K562 (cell line): ENCODE data around the gene NAV2. TPM values are rescaled to one million over a fixed set of nuclear protein-coding genes. Genes with fewer than 3 reads are reported as not detected.

Experiments
- BCOR ChIP-seq: fragments of 450-650 bp; IDR thresholded peaks from 2 replicates; pipeline ENCODE4 v1.6.1; 2016
- CHD7 ChIP-seq: fragments of 200-600 bp; sonication (generic); IDR thresholded peaks from one replicate; pipeline ENCODE4 v1.6.1; 2012; ENCODE audit warnings: mild to moderate bottlenecking, low read depth, low read length, inconsistent platforms
- CREM ChIP-seq: IDR thresholded peaks from 2 replicates; pipeline ENCODE4 v1.6.1; 2014; ENCODE audit warnings: antibody characterized with exemption, low read depth
- CTBP1 ChIP-seq: fragments of 450-650 bp; IDR thresholded peaks from 2 replicates; pipeline ENCODE4 v1.6.1; 2016; ENCODE audit warnings: borderline replicate concordance
- CXXC5 ChIP-seq: fragments of 250-450 bp; sonication (Bioruptor Pico); IDR thresholded peaks from 2 replicates; pipeline ENCODE4 v1.8.0; 2022; ENCODE audit warnings: inconsistent platforms, mild to moderate bottlenecking, moderate library complexity
- FOXM1 ChIP-seq, 2 experiments: fragments of 450-650 bp in 1 of 2; sonication (generic) in 1 of 2; formaldehyde crosslinking in 1 of 2; IDR thresholded peaks; 2 replicates each; pipeline versions ENCODE4 v1.6.1 to v1.9.0; 2017 to 2022; ENCODE audit warnings: low read depth in 2 of 2, mild to moderate bottlenecking in 2 of 2, missing genetic modification reagents in 1 of 2, moderate library complexity in 1 of 2
- HDAC3 ChIP-seq: fragments of 450-650 bp; IDR thresholded peaks from 2 replicates; pipeline ENCODE4 v1.6.1; 2018; ENCODE audit warnings: borderline replicate concordance, mild to moderate bottlenecking, moderate library complexity; ENCODE audit not compliant: partially characterized antibody
- KDM5B ChIP-seq: fragments of 200-600 bp; sonication (generic); IDR thresholded peaks from 2 replicates; pipeline ENCODE4 v1.6.1; 2012; ENCODE audit warnings: low read depth, mild to moderate bottlenecking, moderate library complexity, low read length, control low read depth, inconsistent platforms; ENCODE audit not compliant: insufficient replicate concordance
- LEF1 ChIP-seq: fragments of 450-650 bp; IDR thresholded peaks from 2 replicates; pipeline ENCODE4 v1.6.1; 2016; ENCODE audit warnings: mild to moderate bottlenecking
- MECOM ChIP-seq: fragments of 250-450 bp; sonication (Bioruptor Pico); IDR thresholded peaks from 2 replicates; pipeline ENCODE4 v1.8.0; 2022; ENCODE audit warnings: inconsistent platforms
- NR2F6 ChIP-seq: fragments of 450-650 bp; formaldehyde crosslinking; IDR thresholded peaks from 2 replicates; pipeline ENCODE4 v1.4.0; 2020; ENCODE audit warnings: mild to moderate bottlenecking
- PML ChIP-seq: IDR thresholded peaks from 2 replicates; pipeline ENCODE4 v1.6.1; 2012; ENCODE audit warnings: low read length, inconsistent platforms
- RCOR1 ChIP-seq, 2 experiments: IDR thresholded peaks; 2 replicates each; pipeline ENCODE4 v1.6.1; 2012; ENCODE audit warnings: low read depth in 2 of 2, low read length in 2 of 2, borderline replicate concordance in 1 of 2, improper control_type of control experiment in 1 of 2
- TEAD4 ChIP-seq, 2 experiments: sonication (generic) in 1 of 2; formaldehyde crosslinking in 1 of 2; IDR thresholded peaks; 2 replicates each; pipeline versions ENCODE4 v1.6.1 to v1.8.0; 2012 to 2022; ENCODE audit warnings: borderline replicate concordance in 1 of 2, inconsistent platforms in 1 of 2, low read length in 1 of 2, mild to moderate bottlenecking in 1 of 2, missing genetic modification reagents in 1 of 2
- TRIM24 ChIP-seq, 2 experiments: fragments of 450-650 bp; IDR thresholded peaks; 2 replicates each; pipeline ENCODE4 v1.6.1; 2016
- ZEB2 ChIP-seq: fragments of 450-650 bp; IDR thresholded peaks from 2 replicates; pipeline ENCODE4 v1.6.1; 2016
- ZNF561 ChIP-seq: fragments of 450-650 bp; formaldehyde crosslinking; conservative IDR thresholded peaks from 2 replicates; pipeline ENCODE4 v1.4.0; 2020; ENCODE audit warnings: mild to moderate bottlenecking, moderate library complexity
- ZNF764 ChIP-seq: fragments of 250-450 bp; sonication (Bioruptor Pico); IDR thresholded peaks from 2 replicates; pipeline ENCODE4 v1.4.0; 2020; ENCODE audit warnings: low read depth, mild to moderate bottlenecking, moderate library complexity
- ZNF766 ChIP-seq: fragments of 200-800 bp; sonication (Bioruptor generic); conservative IDR thresholded peaks from 2 replicates; pipeline ENCODE4 v1.6.1; 2016; ENCODE audit warnings: missing genetic modification characterization, missing compliant biosample characterization
- polyA plus RNA-seq, 8 experiments: library from polyadenylated mRNA; depleted of rRNA in 4 of 8; stranded (reverse) in 5 of 8; unstranded in 3 of 8; fragments of >200 nt; fragmentation: Nextera tagmentation in 2 of 8; fragmentation: Illumina TruSeq in 1 of 8; extraction: Ambion mirVana in 2 of 8; extraction: Trizol in 1 of 8; gene quantifications; 2 replicates each; pipeline versions ENCODE4 v1.2.1 to v1.2.3, GENCODE V29; 2011 to 2014; ENCODE audit warnings: inconsistent platforms in 1 of 8, missing spikeins in 1 of 8
- total RNA-seq, 7 experiments: library from RNA; depleted of rRNA in 6 of 7; stranded (reverse); fragments of >200 nt in 6 of 7; fragmentation: Illumina TruSeq in 2 of 7; extraction: Trizol in 2 of 7; gene quantifications; 2 replicates each; pipeline versions ENCODE4 v1.2.1 to v1.2.3, GENCODE V29; 2011 to 2021; ENCODE audit warnings: low replicate concordance in 1 of 7

The NAV2 gene
- total and polyA plus RNA-seq, 9 of the 15 experiments (the other 6 are each of a cell fraction or from before 2014, with no cell fraction given), result 0.03 to 0.35 (median 0.05) TPM

- TF ChIP-seq CHD7 (no peak), HDAC3 (peak; percentile 36), LEF1 (peak; percentile 44; the same call in 1 of the 2 replicates), MECOM (CRISPR knock-in tag) (peak; percentile 7; the same call in 1 of the 2 replicates), PML (peak; percentile 75; the same call in 1 of the 2 replicates), CXXC5 (CRISPR knock-in tag) (peak; percentile 57), TRIM24 (IDR thresholded peaks at IDR 0.05) (0 out of 4 replicates have a peak, but pooled peaks of 1 of the 2 experiments have one; percentile 22), ZNF766 (CRISPR knock-in tag) (0 out of 2 replicates have a peak, but pooled peaks have one; percentile 55), ZNF764 (CRISPR knock-in tag) (no peak), ZNF561 (no peak), CREM (0 out of 2 replicates have a peak, but pooled peaks have one; percentile 6), FOXM1 (IDR thresholded peaks at IDR 0.05; ENCODE audit: low read depth) (peak; percentile 39; the same call in 1 of the 2 replicates), FOXM1 (CRISPR knock-in tag; IDR thresholded peaks at IDR 0.05; ENCODE audit: low read depth) (no peak), NR2F6 (CRISPR knock-in tag) (no peak), ZEB2 (peak; percentile 74; the same call in 1 of the 2 replicates), RCOR1 (IDR thresholded peaks at IDR 0.05; ENCODE audit: borderline replicate concordance in 1 of 2, low read depth in 2 of 2, low read length in 2 of 2) (peak; percentile 9 to 94; a peak in 3 of 4 replicates), BCOR (0 out of 2 replicates have a peak, but pooled peaks have one; percentile 10), TEAD4 (IDR thresholded peaks at IDR 0.05; ENCODE audit: low read length) (peak; percentile 88), TEAD4 (CRISPR knock-in tag; IDR thresholded peaks at IDR 0.05; ENCODE audit: borderline replicate concordance) (no peak), CTBP1 (peak; percentile 69; the same call in 1 of the 2 replicates), KDM5B (no peak)
Observed at GRCh38 chr11:19974886-19975285, 262.2 kb downstream of the NAV2 start (continued).
